Uterus (tissue), 2 donors: ENCODE measurements around the gene GSC2.
"Not testable (repeated sequence)": the region's sequence is repeated elsewhere in the genome, so short reads cannot be mapped to it uniquely, and the experiment has no call there.

ENCODE experiments used
- CTCF ChIP-seq, 4 experiments: fragments of 200-600 bp in 2 of 4; fragments of 450-650 bp in 2 of 4; sonication (generic) in 2 of 4; IDR thresholded peaks; one replicate each; pipeline ENCODE4 v1.5.1; 2016 to 2019; ENCODE audit warnings: antibody characterized with exemption in 4 of 4, mild to moderate bottlenecking in 2 of 4, moderate library complexity in 1 of 4
- POLR2A ChIP-seq, 2 donors: fragments of 450-650 bp; IDR thresholded peaks; one replicate each; pipeline ENCODE4 v1.6.1; 2016; ENCODE audit warnings: antibody characterized with exemption in 2 of 2, mild to moderate bottlenecking in 1 of 2, moderate library complexity in 1 of 2

GRCh38 chr22:19156109-19156508 lies 6.0 kb upstream of the GSC2 start:
- TF ChIP-seq CTCF, POLR2A (IDR thresholded peaks at IDR 0.05): not testable (repeated sequence)
